NCI-H1436 treated with DMSO at 0.1 percent for 48 hours (cell line): Measurements from ENCODE around the gene ADD2.
"Not testable (repeated sequence)": the region's sequence is repeated elsewhere in the genome, so short reads cannot be mapped to it uniquely, and the experiment has no call there.

ENCODE experiments used
- DNase-seq: peaks from one replicate; lab custom pipeline; 2025; lab: John Stamatoyannopoulos, UW

Gene ADD2

GRCh38 chr2:70673041-70673647 lies 94.9 kb downstream of the ADD2 start:
- no peak for DNase-seq

GRCh38 chr2:70671092-70671675 lies 96.8 kb downstream of the ADD2 start:
- no peak for DNase-seq

- DNase-seq = no peak
Observed at GRCh38 chr2:70670626-70671025, 97.4 kb downstream of the ADD2 start.

- DNase-seq = no peak
Observed at GRCh38 chr2:70670202-70670601, 97.8 kb downstream of the ADD2 start.

- no peak for DNase-seq
Observed at GRCh38 chr2:70668911-70669310, 99.1 kb downstream of the ADD2 start.

- no peak for DNase-seq
Observed at GRCh38 chr2:70668432-70668831, 99.6 kb downstream of the ADD2 start.

- no peak for DNase-seq
Observed at GRCh38 chr2:70664525-70664924, 103.5 kb downstream of the ADD2 start.

GRCh38 chr2:70663411-70663810 lies 104.6 kb downstream of the ADD2 start:
- DNase-seq = no peak

GRCh38 chr2:70659551-70659950 lies 108.4 kb downstream of the ADD2 start:
- no peak for DNase-seq

- DNase-seq = no peak
Observed at GRCh38 chr2:70658476-70658875, 109.5 kb downstream of the ADD2 start.

GRCh38 chr2:70657246-70657645 lies 110.8 kb downstream of the ADD2 start:
- no peak for DNase-seq

- DNase-seq = no peak
Observed at GRCh38 chr2:70656421-70657010, 111.5 kb downstream of the ADD2 start.

GRCh38 chr2:70655786-70656185 lies 112.2 kb downstream of the ADD2 start:
- DNase-seq = no peak

GRCh38 chr2:70655211-70655610 lies 112.8 kb downstream of the ADD2 start:
- DNase-seq = not testable (repeated sequence)

- DNase-seq = no peak
Observed at GRCh38 chr2:70651727-70652126, 116.3 kb downstream of the ADD2 start.

- DNase-seq = no peak
Observed at GRCh38 chr2:70651014-70651413, 117.0 kb downstream of the ADD2 start.

GRCh38 chr2:70648961-70649360 lies 119.0 kb downstream of the ADD2 start:
- no peak for DNase-seq

- no peak for DNase-seq
Observed at GRCh38 chr2:70647873-70648481, 120.0 kb downstream of the ADD2 start.

- DNase-seq = no peak
Observed at GRCh38 chr2:70646420-70646818, 121.6 kb downstream of the ADD2 start.

GRCh38 chr2:70645733-70646419 lies 122.1 kb downstream of the ADD2 start:
- DNase-seq = no peak

- DNase-seq = no peak
Observed at GRCh38 chr2:70643715-70644114, 124.3 kb downstream of the ADD2 start.

GRCh38 chr2:70641263-70641784 lies 126.7 kb downstream of the ADD2 start:
- no peak for DNase-seq
